Measurements from ENCODE around the gene COL20A1. TPM values are rescaled to one million over a fixed set of nuclear protein-coding genes. Genes with fewer than 3 reads are reported as not detected.

Gene COL20A1
- total and polyA plus RNA-seq, 2 donors (not counting 1 experiment from before 2014, with no cell fraction given): not detected

DNA sequence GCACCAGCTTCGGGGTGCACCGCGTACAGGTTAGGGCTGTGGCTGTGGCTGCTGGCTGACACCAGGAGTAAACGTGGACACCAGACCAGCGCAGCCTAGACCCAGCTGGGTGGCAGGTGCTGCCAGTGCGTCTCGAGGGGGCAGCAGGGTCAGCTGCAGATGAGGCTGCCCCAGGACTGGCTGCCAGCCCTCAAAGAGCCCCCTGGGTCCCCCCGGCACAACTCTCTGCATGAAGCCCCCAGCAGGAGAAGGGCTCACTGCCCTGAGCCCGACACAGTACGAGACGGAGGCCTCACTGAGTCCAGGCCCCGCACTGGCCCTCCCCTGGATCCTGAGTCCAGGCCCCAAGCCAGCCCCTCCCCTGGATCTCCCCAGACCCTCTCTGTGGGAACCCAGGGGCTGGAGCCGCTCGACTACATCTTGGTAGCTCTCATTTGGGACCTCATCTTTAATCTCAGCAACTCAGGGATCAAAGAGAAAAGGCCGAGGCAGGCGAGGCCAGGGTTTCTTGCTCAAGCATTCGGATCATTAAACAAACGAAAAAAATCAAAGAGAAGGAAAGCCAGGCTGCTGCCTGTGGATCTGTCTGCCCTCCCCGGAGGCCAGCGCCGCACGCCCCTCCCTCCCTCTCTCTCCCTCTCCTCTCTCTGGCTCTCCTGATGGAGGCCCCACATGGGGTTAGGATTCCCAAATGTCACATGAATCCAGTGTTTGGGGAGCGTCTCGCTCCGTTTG, 31.8 kb upstream of the COL20A1 start:
- H3K4me2 ChIP-seq (replicated peaks; ENCODE audit: low read depth, low read length, poor library complexity, severe bottlenecking): no peak overlapping the region
- no peak overlapping the region for H3K9ac ChIP-seq (ENCODE audit: low read length)
- H3K27me3 ChIP-seq (replicated peaks in 1 of 4; ENCODE audit: control extremely low read depth in 1 of 4, control insufficient read depth in 3 of 4, insufficient read depth in 4 of 4, low read length in 3 of 4): peaks cover 0 to 29% (median 5%) of the 10 kb centered on the region in 4 experiments
- CTCF ChIA-PET: no interaction called here
- TF ChIP-seq EZH2 (IDR thresholded peaks at IDR 0.05; ENCODE audit: borderline replicate concordance, insufficient read depth, low read depth, low read length, poor library complexity, severe bottlenecking): no peak
- TF ChIP-seq, protein P1, sequence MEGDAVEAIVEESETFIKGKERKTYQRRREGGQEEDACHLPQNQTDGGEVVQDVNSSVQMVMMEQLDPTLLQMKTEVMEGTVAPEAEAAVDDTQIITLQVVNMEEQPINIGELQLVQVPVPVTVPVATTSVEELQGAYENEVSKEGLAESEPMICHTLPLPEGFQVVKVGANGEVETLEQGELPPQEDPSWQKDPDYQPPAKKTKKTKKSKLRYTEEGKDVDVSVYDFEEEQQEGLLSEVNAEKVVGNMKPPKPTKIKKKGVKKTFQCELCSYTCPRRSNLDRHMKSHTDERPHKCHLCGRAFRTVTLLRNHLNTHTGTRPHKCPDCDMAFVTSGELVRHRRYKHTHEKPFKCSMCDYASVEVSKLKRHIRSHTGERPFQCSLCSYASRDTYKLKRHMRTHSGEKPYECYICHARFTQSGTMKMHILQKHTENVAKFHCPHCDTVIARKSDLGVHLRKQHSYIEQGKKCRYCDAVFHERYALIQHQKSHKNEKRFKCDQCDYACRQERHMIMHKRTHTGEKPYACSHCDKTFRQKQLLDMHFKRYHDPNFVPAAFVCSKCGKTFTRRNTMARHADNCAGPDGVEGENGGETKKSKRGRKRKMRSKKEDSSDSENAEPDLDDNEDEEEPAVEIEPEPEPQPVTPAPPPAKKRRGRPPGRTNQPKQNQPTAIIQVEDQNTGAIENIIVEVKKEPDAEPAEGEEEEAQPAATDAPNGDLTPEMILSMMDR (IDR thresholded peaks at IDR 0.05): no peak
- H3K27ac ChIP-seq (ENCODE audit: low read length in 2 of 2): no peak overlapping the region
- 65% methylated on average over 19 of the region's 25 CpGs for WGBS (ENCODE audit: insufficient coverage)
- POLR2A ChIA-PET: no interaction called here
- no peak overlapping the region for H2AFZ ChIP-seq (ENCODE audit: insufficient read depth, low read depth, low read length, poor library complexity, severe bottlenecking)
- intact Hi-C loops (cut with micrococcal nuclease): no loop called here
- H3K4me3 ChIP-seq (ENCODE audit: control extremely low read depth in 1 of 5, extremely low read depth in 1 of 5, insufficient read depth in 1 of 5, low read depth in 2 of 5, low read length in 4 of 5): no peak overlapping the region
- Mint-ChIP-seq H3K4me1 (no peaks in the 10 kb centered on the region), H3K4me3 (no peak overlapping the region), H3K27ac (no peak overlapping the region), H3K27me3 (peaks cover 43% of the 10 kb centered on the region), H3K9me3 (ENCODE audit: insufficient read depth) (no peaks in the 10 kb centered on the region)
- H3K4me1 ChIP-seq (ENCODE audit: control insufficient read depth in 2 of 2, insufficient read depth in 2 of 2, low read length in 2 of 2): no peaks in the 10 kb centered on the region
- H3K79me2 ChIP-seq (ENCODE audit: control insufficient read depth, insufficient read depth, low read length): no peaks in the 10 kb centered on the region
- DNase-seq: no peak
- H3K36me3 ChIP-seq (replicated peaks in 1 of 2; ENCODE audit: control extremely low read depth in 1 of 2, control insufficient read depth in 1 of 2, extremely low read depth in 1 of 2, insufficient read depth in 2 of 2, low read length in 1 of 2): no peaks in the 10 kb centered on the region
- H3K9me3 ChIP-seq (ENCODE audit: control extremely low read depth in 1 of 3, control insufficient read depth in 2 of 3, insufficient read depth in 1 of 3, low read length in 2 of 3): no peaks in the 10 kb centered on the region
- no peak for ATAC-seq (ENCODE audit: low read depth)
- no peaks in the 10 kb centered on the region for H4K20me1 ChIP-seq (ENCODE audit: control insufficient read depth, insufficient read depth, low read length, poor library complexity, severe bottlenecking)

DNA sequence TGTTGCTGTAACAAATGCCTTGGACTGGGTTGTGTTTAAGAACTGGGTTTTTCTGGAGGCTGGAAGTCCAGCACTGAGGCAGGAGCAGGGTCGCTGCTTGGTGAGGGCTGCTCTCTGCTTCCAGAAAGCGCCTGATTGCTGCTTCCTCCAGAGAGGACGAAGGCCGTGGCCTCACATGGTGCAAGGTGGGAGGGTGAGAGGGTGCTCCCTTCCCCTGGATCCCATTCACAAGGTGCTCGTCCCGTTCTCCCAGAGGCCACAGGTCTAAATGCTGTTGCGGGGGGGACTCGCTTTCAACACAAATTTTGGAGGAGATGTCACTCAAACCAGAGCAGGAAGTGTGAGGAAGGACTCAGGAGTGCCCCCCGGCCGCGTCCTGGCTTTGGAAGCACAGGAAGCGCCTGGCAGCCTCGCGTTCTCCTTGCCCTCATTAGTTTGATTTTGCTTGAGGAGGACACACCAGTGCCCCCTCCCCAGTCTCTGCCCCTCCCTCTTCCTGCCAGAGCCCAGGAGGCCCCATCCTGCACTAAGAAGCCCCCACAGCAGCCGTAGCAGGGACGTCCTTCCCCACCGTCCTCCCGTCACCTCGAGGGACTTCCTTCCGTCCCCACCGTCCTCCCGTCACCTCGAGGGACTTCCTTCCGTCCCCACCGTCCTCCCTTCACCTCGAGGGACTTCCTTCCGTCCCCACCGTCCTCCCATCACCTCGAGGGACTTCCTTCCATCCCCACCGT, 31.0 kb upstream of the COL20A1 start:
- no peak for TF ChIP-seq EZH2 (IDR thresholded peaks at IDR 0.05; ENCODE audit: borderline replicate concordance, insufficient read depth, low read depth, low read length, poor library complexity, severe bottlenecking)
- TF ChIP-seq, protein P1 (IDR thresholded peaks at IDR 0.05): no peak
- Histone ChIP-seq H3K4me1 (ENCODE audit: control insufficient read depth in 2 of 2, insufficient read depth in 2 of 2, low read length in 2 of 2) (no peaks in the 10 kb centered on the region), H4K20me1 (ENCODE audit: control insufficient read depth, insufficient read depth, low read length, poor library complexity, severe bottlenecking) (no peaks in the 10 kb centered on the region), H3K4me3 (ENCODE audit: control extremely low read depth in 1 of 5, extremely low read depth in 1 of 5, insufficient read depth in 1 of 5, low read depth in 2 of 5, low read length in 4 of 5) (no peak overlapping the region), H3K79me2 (ENCODE audit: control insufficient read depth, insufficient read depth, low read length) (no peaks in the 10 kb centered on the region), H3K27me3 (replicated peaks in 1 of 4; ENCODE audit: control extremely low read depth in 1 of 4, control insufficient read depth in 3 of 4, insufficient read depth in 4 of 4, low read length in 3 of 4) (peaks cover 0 to 23% (median 3%) of the 10 kb centered on the region in 4 experiments), H3K9ac (ENCODE audit: low read length) (no peak overlapping the region), H2AFZ (ENCODE audit: insufficient read depth, low read depth, low read length, poor library complexity, severe bottlenecking) (peak overlapping the region; percentile 38), H3K36me3 (replicated peaks in 1 of 2; ENCODE audit: control extremely low read depth in 1 of 2, control insufficient read depth in 1 of 2, extremely low read depth in 1 of 2, insufficient read depth in 2 of 2, low read length in 1 of 2) (no peaks in the 10 kb centered on the region), H3K9me3 (ENCODE audit: control extremely low read depth in 1 of 3, control insufficient read depth in 2 of 3, insufficient read depth in 1 of 3, low read length in 2 of 3) (no peaks in the 10 kb centered on the region), H3K27ac (ENCODE audit: low read length in 2 of 2) (no peak overlapping the region), H3K4me2 (replicated peaks; ENCODE audit: low read depth, low read length, poor library complexity, severe bottlenecking) (no peak overlapping the region)
- Mint-ChIP-seq H3K4me3 (no peak overlapping the region), H3K9me3 (ENCODE audit: insufficient read depth) (no peaks in the 10 kb centered on the region), H3K4me1 (no peaks in the 10 kb centered on the region), H3K27me3 (peaks cover 38% of the 10 kb centered on the region), H3K27ac (no peak overlapping the region)
- ATAC-seq (ENCODE audit: low read depth) (no peak), DNase-seq (no peak)
- intact Hi-C loops (cut with micrococcal nuclease): no loop called here
- WGBS (ENCODE audit: insufficient coverage): 8% methylated on average over 28 of the region's 30 CpGs
- POLR2A ChIA-PET: no interaction called here
- CTCF ChIA-PET: no interaction called here

Data from B cell (primary cell).